ENCODE results near the gene COPG2. TPM values are rescaled to one million over a fixed set of nuclear protein-coding genes. Genes with fewer than 3 reads are reported as not detected.
A peak's percentile ranks its signal among the peaks of the same experiment; 100 is the strongest.
"Not testable (repeated sequence)": the region's sequence is repeated elsewhere in the genome, so short reads cannot be mapped to it uniquely, and the experiment has no call there.

Gene COPG2
- total RNA-seq, 1 experiment from 2014 or later: 36.0 TPM

DNA sequence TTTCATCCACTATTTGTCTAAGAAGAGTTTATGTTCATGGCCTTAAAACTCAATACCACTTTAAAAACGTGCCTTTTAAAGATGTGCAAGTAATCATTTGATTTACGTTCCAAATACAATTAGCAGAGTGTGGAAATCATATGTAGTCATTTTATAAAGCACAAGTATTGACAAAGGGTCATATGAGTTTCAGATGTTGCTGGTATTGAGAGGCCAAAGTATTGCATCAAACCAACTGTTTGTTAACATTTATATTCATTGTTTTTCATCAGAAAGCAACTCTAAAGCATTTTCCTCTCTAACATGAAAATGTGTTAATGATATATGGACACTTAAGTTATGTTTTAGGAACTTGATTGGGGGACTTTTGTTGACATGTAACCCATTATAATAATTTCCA, 29.3 kb upstream of the COPG2 start:
- no peaks in the 10 kb centered on the region for H3K36me3 ChIP-seq (ENCODE audit: insufficient read depth, low read length)
- no peaks in the 10 kb centered on the region for H3K9me2 ChIP-seq (replicated peaks; ENCODE audit: insufficient read depth, low read length)
- no peak for DNase-seq
- H3K9me3 ChIP-seq (ENCODE audit: low read length): no peaks in the 10 kb centered on the region
- no peaks in the 10 kb centered on the region for H3K4me1 ChIP-seq (ENCODE audit: low read length)
- H4K20me1 ChIP-seq (ENCODE audit: insufficient read depth, low read depth, low read length): no peaks in the 10 kb centered on the region
- H3K27ac ChIP-seq (ENCODE audit: low read length): no peak overlapping the region
- H3K9ac ChIP-seq (ENCODE audit: low read length): no peak overlapping the region
- H3K4me3 ChIP-seq (ENCODE audit: low read length): no peak overlapping the region
- no peak overlapping the region for H3K4me2 ChIP-seq (ENCODE audit: low read depth, low read length, poor library complexity, severe bottlenecking)
- no peaks in the 10 kb centered on the region for H3K27me3 ChIP-seq (ENCODE audit: low read length)
- H3K79me2 ChIP-seq (ENCODE audit: low read length): no peaks in the 10 kb centered on the region
- H2AFZ ChIP-seq (ENCODE audit: low read length): no peak overlapping the region

GRCh38 chr7:130695840-130696239, 27.3 kb upstream of the COPG2 start:
- no peaks in the 10 kb centered on the region for H4K20me1 ChIP-seq (ENCODE audit: insufficient read depth, low read depth, low read length)
- DNase-seq: peak; percentile 52
- no peaks in the 10 kb centered on the region for H3K9me2 ChIP-seq (replicated peaks; ENCODE audit: insufficient read depth, low read length)
- H3K27me3 ChIP-seq (ENCODE audit: low read length): no peaks in the 10 kb centered on the region
- H3K4me2 ChIP-seq (ENCODE audit: low read depth, low read length, poor library complexity, severe bottlenecking): no peak overlapping the region
- no peaks in the 10 kb centered on the region for H3K36me3 ChIP-seq (ENCODE audit: insufficient read depth, low read length)
- H3K9me3 ChIP-seq (ENCODE audit: low read length): no peaks in the 10 kb centered on the region
- H2AFZ ChIP-seq (ENCODE audit: low read length): no peak overlapping the region
- no peak overlapping the region for H3K9ac ChIP-seq (ENCODE audit: low read length)
- no peaks in the 10 kb centered on the region for H3K4me1 ChIP-seq (ENCODE audit: low read length)
- H3K79me2 ChIP-seq (ENCODE audit: low read length): no peaks in the 10 kb centered on the region
- no peak overlapping the region for H3K4me3 ChIP-seq (ENCODE audit: low read length)
- H3K27ac ChIP-seq (ENCODE audit: low read length): no peak overlapping the region

- H3K4me2 ChIP-seq (ENCODE audit: low read depth, low read length, poor library complexity, severe bottlenecking); H3K27ac ChIP-seq (ENCODE audit: low read length); H3K4me1 ChIP-seq (ENCODE audit: low read length); H3K79me2 ChIP-seq (ENCODE audit: low read length); DNase-seq; H3K9ac ChIP-seq (ENCODE audit: low read length); H3K4me3 ChIP-seq (ENCODE audit: low read length); H3K9me3 ChIP-seq (ENCODE audit: low read length); H3K36me3 ChIP-seq (ENCODE audit: insufficient read depth, low read length); H3K9me2 ChIP-seq (replicated peaks; ENCODE audit: insufficient read depth, low read length); H4K20me1 ChIP-seq (ENCODE audit: insufficient read depth, low read depth, low read length); H2AFZ ChIP-seq (ENCODE audit: low read length); H3K27me3 ChIP-seq (ENCODE audit: low read length): not testable (repeated sequence)
Observed at GRCh38 chr7:130692396-130692795, 23.8 kb upstream of the COPG2 start.

- Histone ChIP-seq H3K9me2 (replicated peaks; ENCODE audit: insufficient read depth, low read length) (peaks cover 4% of the 10 kb centered on the region), H4K20me1 (ENCODE audit: insufficient read depth, low read depth, low read length) (no peaks in the 10 kb centered on the region), H3K4me2 (ENCODE audit: low read depth, low read length, poor library complexity, severe bottlenecking) (no peak overlapping the region), H3K4me3 (ENCODE audit: low read length) (no peak overlapping the region), H3K4me1 (ENCODE audit: low read length) (no peaks in the 10 kb centered on the region), H3K27ac (ENCODE audit: low read length) (no peak overlapping the region), H3K9ac (ENCODE audit: low read length) (no peak overlapping the region), H3K9me3 (ENCODE audit: low read length) (peaks cover 3% of the 10 kb centered on the region; the same call in 1 of the 2 replicates), H2AFZ (ENCODE audit: low read length) (no peak overlapping the region), H3K79me2 (ENCODE audit: low read length) (no peaks in the 10 kb centered on the region), H3K36me3 (ENCODE audit: insufficient read depth, low read length) (no peaks in the 10 kb centered on the region), H3K27me3 (ENCODE audit: low read length) (no peaks in the 10 kb centered on the region)
- DNase-seq: no peak
Observed at GRCh38 chr7:130689683-130690082, 21.1 kb upstream of the COPG2 start.

GRCh38 chr7:130683026-130683425, 14.5 kb upstream of the COPG2 start:
- Histone ChIP-seq H2AFZ (ENCODE audit: low read length) (no peak overlapping the region), H3K9me2 (replicated peaks; ENCODE audit: insufficient read depth, low read length) (peaks cover 4% of the 10 kb centered on the region), H3K4me2 (ENCODE audit: low read depth, low read length, poor library complexity, severe bottlenecking) (no peak overlapping the region), H3K27ac (ENCODE audit: low read length) (no peak overlapping the region), H3K4me1 (ENCODE audit: low read length) (no peaks in the 10 kb centered on the region), H3K4me3 (ENCODE audit: low read length) (no peak overlapping the region), H3K27me3 (ENCODE audit: low read length) (no peaks in the 10 kb centered on the region), H3K36me3 (ENCODE audit: insufficient read depth, low read length) (no peaks in the 10 kb centered on the region), H3K9ac (ENCODE audit: low read length) (no peak overlapping the region), H3K79me2 (ENCODE audit: low read length) (no peaks in the 10 kb centered on the region), H4K20me1 (ENCODE audit: insufficient read depth, low read depth, low read length) (no peaks in the 10 kb centered on the region), H3K9me3 (ENCODE audit: low read length) (no peaks in the 10 kb centered on the region)
- DNase-seq: no peak

DNA sequence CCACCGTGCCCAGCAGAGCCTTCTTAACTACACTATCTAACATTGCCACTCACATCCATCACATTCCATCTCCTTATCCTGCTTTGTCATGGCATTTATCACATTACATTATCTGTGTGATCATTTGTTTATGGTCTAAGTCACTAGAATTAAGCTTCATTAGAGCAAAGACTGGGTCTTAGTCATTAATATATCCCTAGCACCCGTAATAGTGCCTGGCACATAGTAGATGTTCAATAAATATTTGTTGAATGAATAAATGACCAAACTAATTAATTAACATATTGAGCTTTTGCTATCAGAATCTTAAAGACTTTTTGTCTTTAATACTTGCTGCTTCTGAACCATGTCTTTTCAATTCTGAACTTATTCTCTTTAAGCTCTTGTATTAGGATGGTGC, 5.9 kb upstream of the COPG2 start:
- Histone ChIP-seq H3K9me3 (ENCODE audit: low read length) (no peaks in the 10 kb centered on the region), H3K4me2 (ENCODE audit: low read depth, low read length, poor library complexity, severe bottlenecking) (no peak overlapping the region), H2AFZ (ENCODE audit: low read length) (no peak overlapping the region), H3K4me3 (ENCODE audit: low read length) (no peak overlapping the region), H3K27me3 (ENCODE audit: low read length) (no peaks in the 10 kb centered on the region), H4K20me1 (ENCODE audit: insufficient read depth, low read depth, low read length) (no peaks in the 10 kb centered on the region), H3K9ac (ENCODE audit: low read length) (no peak overlapping the region), H3K27ac (ENCODE audit: low read length) (no peak overlapping the region), H3K4me1 (ENCODE audit: low read length) (peaks cover 2% of the 10 kb centered on the region), H3K9me2 (replicated peaks; ENCODE audit: insufficient read depth, low read length) (no peaks in the 10 kb centered on the region), H3K36me3 (ENCODE audit: insufficient read depth, low read length) (no peaks in the 10 kb centered on the region), H3K79me2 (ENCODE audit: low read length) (no peaks in the 10 kb centered on the region)
- DNase-seq: no peak

- no peaks in the 10 kb centered on the region for H3K36me3 ChIP-seq (ENCODE audit: insufficient read depth, low read length)
- H3K9me3 ChIP-seq (ENCODE audit: low read length): no peaks in the 10 kb centered on the region
- no peaks in the 10 kb centered on the region for H3K27me3 ChIP-seq (ENCODE audit: low read length)
- H3K9me2 ChIP-seq (replicated peaks; ENCODE audit: insufficient read depth, low read length): no peaks in the 10 kb centered on the region
- no peak overlapping the region for H2AFZ ChIP-seq (ENCODE audit: low read length)
- H3K79me2 ChIP-seq (ENCODE audit: low read length): peaks cover under 1% of the 10 kb centered on the region
- no peak overlapping the region for H3K9ac ChIP-seq (ENCODE audit: low read length)
- H3K4me3 ChIP-seq (ENCODE audit: low read length): no peak overlapping the region
- H3K4me2 ChIP-seq (ENCODE audit: low read depth, low read length, poor library complexity, severe bottlenecking): no peak overlapping the region
- DNase-seq: no peak
- no peaks in the 10 kb centered on the region for H4K20me1 ChIP-seq (ENCODE audit: insufficient read depth, low read depth, low read length)
- H3K27ac ChIP-seq (ENCODE audit: low read length): no peak overlapping the region
- peaks cover 9% of the 10 kb centered on the region for H3K4me1 ChIP-seq (ENCODE audit: low read length)
Observed at GRCh38 chr7:130673066-130673465, 4.5 kb upstream of the COPG2 start.

DNA sequence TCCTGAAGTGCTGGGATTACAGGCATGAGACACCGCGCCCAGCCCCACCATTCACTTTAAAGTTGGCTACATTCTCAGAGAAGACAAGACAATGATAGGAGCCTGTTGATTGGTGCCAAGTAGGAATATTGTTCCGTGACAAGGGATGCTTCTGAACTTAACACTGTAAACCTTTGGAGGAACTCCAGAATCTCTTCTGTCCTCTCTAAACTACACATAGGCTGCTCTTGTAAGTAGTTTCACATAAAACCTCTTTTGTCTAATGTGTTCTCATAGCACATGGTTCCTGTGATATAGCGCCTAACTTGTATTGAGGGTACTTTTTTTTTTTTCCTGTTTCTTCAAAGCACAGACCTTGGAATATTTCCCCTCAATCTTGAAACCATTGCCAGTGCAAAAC, 3.6 kb upstream of the COPG2 start:
- peaks cover 17% of the 10 kb centered on the region for H3K4me1 ChIP-seq (ENCODE audit: low read length)
- no peak overlapping the region for H2AFZ ChIP-seq (ENCODE audit: low read length)
- H3K9me2 ChIP-seq (replicated peaks; ENCODE audit: insufficient read depth, low read length): no peaks in the 10 kb centered on the region
- no peak overlapping the region for H3K4me2 ChIP-seq (ENCODE audit: low read depth, low read length, poor library complexity, severe bottlenecking)
- H3K4me3 ChIP-seq (ENCODE audit: low read length): no peak overlapping the region
- H4K20me1 ChIP-seq (ENCODE audit: insufficient read depth, low read depth, low read length): no peaks in the 10 kb centered on the region
- H3K27me3 ChIP-seq (ENCODE audit: low read length): no peaks in the 10 kb centered on the region
- no peak for DNase-seq
- no peaks in the 10 kb centered on the region for H3K9me3 ChIP-seq (ENCODE audit: low read length)
- peaks cover 9% of the 10 kb centered on the region for H3K79me2 ChIP-seq (ENCODE audit: low read length)
- H3K27ac ChIP-seq (ENCODE audit: low read length): no peak overlapping the region
- no peaks in the 10 kb centered on the region for H3K36me3 ChIP-seq (ENCODE audit: insufficient read depth, low read length)
- no peak overlapping the region for H3K9ac ChIP-seq (ENCODE audit: low read length)
